Measurements from ENCODE around the gene MAN1A1. TPM values are rescaled to one million over a fixed set of nuclear protein-coding genes. Genes with fewer than 3 reads are reported as not detected.

The MAN1A1 gene
- 10 to 100 TPM in 2 of 4 donors, 1 to 10 TPM in 2; 6.3 to 92.3 (median 22.4) TPM for total RNA-seq

DNA sequence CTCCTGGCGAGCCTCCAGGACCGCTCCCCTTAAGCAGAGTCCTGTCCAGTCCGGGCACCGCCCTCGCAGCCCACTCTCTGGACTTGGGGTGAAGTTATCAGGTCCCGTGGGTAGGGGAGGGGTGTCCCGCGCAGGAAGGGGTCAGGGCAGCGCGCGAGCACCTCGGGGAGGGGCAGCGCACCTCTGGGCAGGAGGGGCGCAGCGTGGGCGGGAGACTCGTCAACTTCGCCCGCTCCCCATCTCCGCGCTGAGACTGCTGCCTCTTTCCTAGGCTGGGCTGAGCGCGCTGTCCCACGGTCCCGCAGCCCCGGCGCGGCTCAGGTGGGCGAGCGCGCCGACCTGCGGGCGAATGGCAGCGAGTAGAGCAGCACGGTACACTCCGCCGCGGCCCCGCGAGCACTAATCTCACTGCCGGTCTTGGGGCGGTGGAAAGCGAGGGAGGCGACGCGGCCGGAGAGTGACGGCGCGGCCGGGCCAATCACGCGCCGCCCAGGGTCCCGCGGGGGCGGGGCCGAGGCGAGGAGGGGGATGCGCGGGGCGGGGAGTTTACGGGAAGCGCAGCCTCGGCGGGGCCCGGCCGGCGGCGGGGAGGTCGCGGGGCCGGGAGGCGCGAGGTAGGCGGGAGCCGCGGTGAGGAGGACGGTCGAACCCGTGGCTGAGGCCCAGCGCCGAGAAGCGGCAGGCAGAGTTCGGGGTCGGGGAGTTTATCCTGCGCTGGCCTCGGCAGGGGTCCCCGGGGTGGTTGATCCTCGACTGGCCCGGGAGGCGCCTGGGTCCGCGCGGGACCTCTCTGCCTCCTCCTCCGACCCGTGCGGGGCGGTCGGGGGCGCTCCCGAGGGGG is at the start of gene MAN1A1:
Gene MAN1A1 (minus strand): TSS at position 401 of the 841 bp plus-strand sequence. CDS start 696 bp downstream, outside the sequence.
- Histone ChIP-seq H3K4me3 (peak within 1 kb of the TSS; percentile 72 to 97 (median 90)), H3K9me3 (no peaks in the 10 kb centered on the region), H3K4me1 (peaks cover 0 to 71% (median 12%) of the 10 kb centered on the region in 3 donors), H3K27ac (peak within 1 kb of the TSS; percentile 90 to 96 (median 92)), H3K36me3 (no peaks in the 10 kb centered on the region), H3K27me3 (peaks cover 0 to 5% (median 0%) of the 10 kb centered on the region in 4 donors)
- intact Hi-C loops (cut with DNase I) = loop anchor here (10.0 kb wide), 1 partner anchor 205 kb away; no protein-coding TSS in a partner anchor
- peak in 3 of 4 donors; percentile 83 to 99 (median 95) for TF ChIP-seq POLR2A (IDR thresholded peaks at IDR 0.05)
- TF ChIP-seq, protein P1, sequence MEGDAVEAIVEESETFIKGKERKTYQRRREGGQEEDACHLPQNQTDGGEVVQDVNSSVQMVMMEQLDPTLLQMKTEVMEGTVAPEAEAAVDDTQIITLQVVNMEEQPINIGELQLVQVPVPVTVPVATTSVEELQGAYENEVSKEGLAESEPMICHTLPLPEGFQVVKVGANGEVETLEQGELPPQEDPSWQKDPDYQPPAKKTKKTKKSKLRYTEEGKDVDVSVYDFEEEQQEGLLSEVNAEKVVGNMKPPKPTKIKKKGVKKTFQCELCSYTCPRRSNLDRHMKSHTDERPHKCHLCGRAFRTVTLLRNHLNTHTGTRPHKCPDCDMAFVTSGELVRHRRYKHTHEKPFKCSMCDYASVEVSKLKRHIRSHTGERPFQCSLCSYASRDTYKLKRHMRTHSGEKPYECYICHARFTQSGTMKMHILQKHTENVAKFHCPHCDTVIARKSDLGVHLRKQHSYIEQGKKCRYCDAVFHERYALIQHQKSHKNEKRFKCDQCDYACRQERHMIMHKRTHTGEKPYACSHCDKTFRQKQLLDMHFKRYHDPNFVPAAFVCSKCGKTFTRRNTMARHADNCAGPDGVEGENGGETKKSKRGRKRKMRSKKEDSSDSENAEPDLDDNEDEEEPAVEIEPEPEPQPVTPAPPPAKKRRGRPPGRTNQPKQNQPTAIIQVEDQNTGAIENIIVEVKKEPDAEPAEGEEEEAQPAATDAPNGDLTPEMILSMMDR (IDR thresholded peaks at IDR 0.05) = no peak
- 0% methylated on average over 1 of the region's 103 CpGs; no CpG with 5 or more reads in 1 of the 2 donors for WGBS, 2 donors
- peak; percentile 48 for DNase-seq

DNA sequence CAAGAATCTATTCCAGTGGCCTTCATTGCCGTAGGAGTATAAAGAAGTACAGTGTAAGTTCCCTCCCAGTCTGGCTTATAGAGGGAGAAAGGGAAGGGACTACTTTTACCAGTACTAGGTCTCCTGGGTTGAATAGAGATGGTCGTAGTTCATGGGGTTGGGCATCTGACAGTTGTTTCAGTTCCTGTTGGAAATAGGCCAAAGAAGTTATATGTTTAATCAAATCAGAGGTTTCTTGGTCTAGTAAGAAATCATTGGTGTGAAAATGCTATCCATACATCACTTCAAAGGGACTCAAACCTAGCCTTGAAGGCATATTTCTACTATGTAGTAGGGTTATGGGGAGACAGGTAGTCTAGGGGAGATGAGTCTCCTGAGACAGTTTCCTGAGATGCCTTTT is 45.6 kb upstream of the MAN1A1 start:
- 66 to 69% methylated on average over 2 of the region's 2 CpGs for WGBS, 2 donors
- intact Hi-C loops (cut with DNase I) = no loop called here
- H3K4me3 ChIP-seq = no peak overlapping the region
- H3K27me3 ChIP-seq = no peaks in the 10 kb centered on the region
- no peaks in the 10 kb centered on the region for H3K4me1 ChIP-seq
- no peak for DNase-seq
- H3K9me3 ChIP-seq = peaks cover 0 to 34% (median 0%) of the 10 kb centered on the region in 3 donors
- H3K36me3 ChIP-seq = no peaks in the 10 kb centered on the region
- TF ChIP-seq, protein P1 (IDR thresholded peaks at IDR 0.05) = no peak
- no peak for TF ChIP-seq POLR2A (IDR thresholded peaks at IDR 0.05)
- H3K27ac ChIP-seq = no peak overlapping the region

DNA sequence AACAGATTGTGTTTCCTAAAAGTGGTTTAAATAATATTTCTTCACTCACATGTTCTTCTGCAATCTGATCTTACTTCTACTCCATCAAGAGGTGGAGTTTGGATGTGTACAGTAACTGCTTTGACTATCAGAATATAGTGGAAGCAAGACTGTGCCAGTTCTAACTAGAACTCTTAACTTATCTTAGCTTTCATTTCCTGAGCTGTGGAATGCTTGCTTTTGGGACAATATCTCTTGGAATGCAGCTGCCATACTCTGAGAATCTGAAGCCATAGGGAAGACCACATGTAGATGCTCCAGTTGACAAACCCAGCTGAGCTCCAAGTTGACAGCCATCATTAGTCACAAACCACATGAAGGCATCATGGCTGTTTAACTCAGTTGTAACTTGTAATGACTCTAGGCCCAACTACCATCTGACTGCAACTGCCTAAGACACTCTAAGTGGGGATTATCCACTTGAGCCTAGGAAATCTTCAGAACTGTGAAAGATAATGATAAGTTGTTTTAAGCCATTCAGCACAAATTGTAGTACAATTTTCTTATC is 40.8 kb upstream of the MAN1A1 start:
- TF ChIP-seq, protein P1 (IDR thresholded peaks at IDR 0.05) = no peak
- TF ChIP-seq POLR2A (IDR thresholded peaks at IDR 0.05) = no peak
- intact Hi-C loops (cut with DNase I) = no loop called here
- H3K27ac ChIP-seq = no peak overlapping the region

DNA sequence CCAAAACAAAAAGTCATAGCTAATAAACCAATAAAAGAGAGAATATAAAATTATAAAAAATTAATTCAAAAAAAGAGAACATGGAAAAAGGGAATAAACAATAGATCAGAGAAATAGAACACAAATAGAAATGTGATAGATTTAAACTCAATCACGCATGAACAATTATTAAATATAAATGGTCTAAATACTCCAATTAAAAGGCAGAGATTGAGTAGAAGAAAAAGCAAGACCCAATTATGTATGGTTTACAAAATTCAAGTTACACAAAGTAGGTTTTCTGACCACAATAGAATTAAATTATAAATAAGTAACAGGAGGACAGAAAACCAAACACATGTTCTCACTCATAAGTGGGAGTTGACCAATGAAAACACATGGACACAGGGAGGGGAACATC is 36.4 kb upstream of the MAN1A1 start:
- Histone ChIP-seq H3K4me3 (no peak overlapping the region), H3K36me3 (no peaks in the 10 kb centered on the region), H3K27me3 (no peaks in the 10 kb centered on the region), H3K4me1 (no peaks in the 10 kb centered on the region), H3K27ac (no peak overlapping the region), H3K9me3 (peaks cover 0 to 7% (median 0%) of the 10 kb centered on the region in 3 donors)
- intact Hi-C loops (cut with DNase I) = no loop called here
- WGBS, 2 donors = 91 to 100% methylated on average over 1 of the region's 1 CpG
- DNase-seq = no peak
- TF ChIP-seq POLR2A (IDR thresholded peaks at IDR 0.05) = no peak
- TF ChIP-seq, protein P1 (IDR thresholded peaks at IDR 0.05) = no peak

More for the DNA sequence above, 40.8 kb upstream of the MAN1A1 start:
- no peak for DNase-seq
- Histone ChIP-seq H3K27me3 (no peaks in the 10 kb centered on the region), H3K36me3 (no peaks in the 10 kb centered on the region), H3K4me3 (no peak overlapping the region), H3K9me3 (peaks cover 0 to 7% (median 0%) of the 10 kb centered on the region in 3 donors), H3K4me1 (no peaks in the 10 kb centered on the region)

DNA sequence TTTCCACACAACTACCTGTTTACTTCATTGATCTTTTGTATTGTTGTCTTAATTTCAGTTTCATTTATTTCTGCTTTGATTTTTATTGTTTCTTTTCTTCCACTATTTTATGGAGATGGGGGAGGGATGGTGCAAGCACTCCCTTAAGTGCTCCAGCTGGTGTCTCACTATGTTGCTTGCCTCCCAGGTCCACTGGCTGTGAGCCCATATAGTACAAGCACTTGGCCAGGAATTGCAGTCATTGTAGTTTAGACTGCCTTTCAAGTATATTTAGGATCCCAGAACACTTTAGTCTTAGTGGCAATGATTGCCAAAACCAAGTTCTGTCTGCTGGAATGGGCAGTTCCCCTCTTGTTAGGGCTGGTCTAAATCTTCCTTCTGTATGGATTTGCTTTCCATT is 34.9 kb upstream of the MAN1A1 start:
- intact Hi-C loops (cut with DNase I) = no loop called here
- peaks cover 0 to 7% (median 0%) of the 10 kb centered on the region in 3 donors for H3K9me3 ChIP-seq

More for the DNA sequence above, 34.9 kb upstream of the MAN1A1 start:
- H3K36me3 ChIP-seq = no peaks in the 10 kb centered on the region
- no peak for TF ChIP-seq POLR2A (IDR thresholded peaks at IDR 0.05)
- TF ChIP-seq, protein P1 (IDR thresholded peaks at IDR 0.05) = no peak
- no peak overlapping the region for H3K4me3 ChIP-seq
- DNase-seq = no peak
- H3K27me3 ChIP-seq = no peaks in the 10 kb centered on the region
- no peak overlapping the region for H3K27ac ChIP-seq
- no peaks in the 10 kb centered on the region for H3K4me1 ChIP-seq

Data from esophagus squamous epithelium (tissue), 5 donors.